ENCODE data around the gene SCNN1A.

DNA sequence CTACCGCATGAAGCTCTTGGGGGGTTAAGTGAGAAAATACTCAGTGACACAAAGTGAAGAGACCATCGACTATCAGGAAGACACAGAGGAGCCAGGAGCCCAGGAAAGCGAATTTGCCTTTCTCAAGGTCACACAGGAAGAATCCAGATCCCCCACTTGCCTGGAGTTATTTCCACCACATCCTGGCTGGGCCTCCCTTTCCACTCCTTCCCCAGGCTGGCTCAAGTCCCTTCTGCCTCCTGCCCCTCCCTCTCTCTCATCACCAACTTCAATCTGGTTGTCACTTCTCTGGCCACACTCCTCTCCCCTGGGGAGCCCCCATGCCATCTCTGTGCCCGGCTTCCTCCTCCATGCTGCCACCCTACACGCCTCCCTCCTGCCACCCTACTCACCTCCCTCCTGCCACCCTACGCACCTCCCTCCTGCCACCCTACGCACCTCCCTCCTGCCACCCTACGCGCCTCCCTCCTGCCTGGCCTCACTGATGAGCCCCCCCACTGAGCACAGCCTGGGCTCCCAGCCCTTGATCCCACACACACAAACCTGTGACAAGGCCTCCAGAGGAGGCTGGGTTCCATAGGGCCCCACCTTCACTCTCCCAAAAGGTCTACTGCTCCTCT, 6.3 kb downstream of the SCNN1A start:
- TF ChIP-seq, protein P1, sequence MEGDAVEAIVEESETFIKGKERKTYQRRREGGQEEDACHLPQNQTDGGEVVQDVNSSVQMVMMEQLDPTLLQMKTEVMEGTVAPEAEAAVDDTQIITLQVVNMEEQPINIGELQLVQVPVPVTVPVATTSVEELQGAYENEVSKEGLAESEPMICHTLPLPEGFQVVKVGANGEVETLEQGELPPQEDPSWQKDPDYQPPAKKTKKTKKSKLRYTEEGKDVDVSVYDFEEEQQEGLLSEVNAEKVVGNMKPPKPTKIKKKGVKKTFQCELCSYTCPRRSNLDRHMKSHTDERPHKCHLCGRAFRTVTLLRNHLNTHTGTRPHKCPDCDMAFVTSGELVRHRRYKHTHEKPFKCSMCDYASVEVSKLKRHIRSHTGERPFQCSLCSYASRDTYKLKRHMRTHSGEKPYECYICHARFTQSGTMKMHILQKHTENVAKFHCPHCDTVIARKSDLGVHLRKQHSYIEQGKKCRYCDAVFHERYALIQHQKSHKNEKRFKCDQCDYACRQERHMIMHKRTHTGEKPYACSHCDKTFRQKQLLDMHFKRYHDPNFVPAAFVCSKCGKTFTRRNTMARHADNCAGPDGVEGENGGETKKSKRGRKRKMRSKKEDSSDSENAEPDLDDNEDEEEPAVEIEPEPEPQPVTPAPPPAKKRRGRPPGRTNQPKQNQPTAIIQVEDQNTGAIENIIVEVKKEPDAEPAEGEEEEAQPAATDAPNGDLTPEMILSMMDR (IDR thresholded peaks at IDR 0.05) = no peak
- TF ChIP-seq POLR2A (IDR thresholded peaks at IDR 0.05) = no peak
